GM10266 (cell line): ENCODE data around the gene MFNG.
"Not testable (repeated sequence)": the region's sequence is repeated elsewhere in the genome, so short reads cannot be mapped to it uniquely, and the experiment has no call there.

ENCODE experiments used
- DNase-seq: peaks from one replicate; pipeline ENCODE4 v3.0.0; 2012; ENCODE audit errors: extremely low spot score
- TF ChIP-seq, protein P1 (sequence below): IDR thresholded peaks from 2 replicates; pipeline ENCODE4 v1.5.1; 2012; ENCODE audit warnings: mild to moderate bottlenecking, low read depth; ENCODE audit not compliant: control insufficient read depth, insufficient read depth; ENCODE audit errors: missing control alignments

Gene MFNG, protein sequence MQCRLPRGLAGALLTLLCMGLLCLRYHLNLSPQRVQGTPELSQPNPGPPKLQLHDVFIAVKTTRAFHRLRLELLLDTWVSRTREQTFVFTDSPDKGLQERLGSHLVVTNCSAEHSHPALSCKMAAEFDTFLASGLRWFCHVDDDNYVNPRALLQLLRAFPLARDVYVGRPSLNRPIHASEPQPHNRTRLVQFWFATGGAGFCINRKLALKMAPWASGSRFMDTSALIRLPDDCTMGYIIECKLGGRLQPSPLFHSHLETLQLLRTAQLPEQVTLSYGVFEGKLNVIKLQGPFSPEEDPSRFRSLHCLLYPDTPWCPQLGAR

DNA sequence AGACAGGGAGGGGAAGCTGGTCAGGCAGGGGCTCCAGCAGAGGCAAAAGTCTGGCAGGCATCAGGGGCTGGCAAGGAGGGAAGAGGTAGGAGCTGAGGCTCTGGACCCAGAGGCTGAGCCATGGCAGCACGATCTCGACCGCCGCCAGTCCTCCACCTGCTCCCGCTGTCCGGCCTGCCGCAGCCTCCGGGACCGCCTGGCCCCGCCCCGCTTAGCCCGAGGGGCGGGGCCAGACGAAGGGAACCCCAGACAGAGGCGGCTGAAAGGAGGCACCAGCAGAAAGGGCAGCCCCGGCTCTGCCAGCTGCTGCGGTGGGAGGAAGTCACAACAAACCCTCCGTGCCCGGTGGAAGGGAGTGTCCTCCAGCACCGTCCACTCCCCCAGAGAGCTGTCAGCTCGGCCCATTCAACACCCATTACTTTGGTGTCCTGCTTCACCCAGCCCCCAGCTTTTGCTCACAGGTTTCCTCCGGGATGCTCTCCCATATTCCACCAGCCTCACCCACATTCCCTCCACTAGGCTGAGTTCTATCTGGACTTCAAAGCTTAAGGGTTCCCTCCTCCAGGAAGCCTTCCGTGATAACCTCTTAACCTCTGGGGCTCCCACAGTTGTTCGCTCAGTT lies at the start of gene MFNG:
Gene MFNG, minus strand, starts transcription at position 161 of the 622 bp plus-strand sequence. CDS start 207 bp downstream, outside the sequence.
- TF ChIP-seq, protein P1, sequence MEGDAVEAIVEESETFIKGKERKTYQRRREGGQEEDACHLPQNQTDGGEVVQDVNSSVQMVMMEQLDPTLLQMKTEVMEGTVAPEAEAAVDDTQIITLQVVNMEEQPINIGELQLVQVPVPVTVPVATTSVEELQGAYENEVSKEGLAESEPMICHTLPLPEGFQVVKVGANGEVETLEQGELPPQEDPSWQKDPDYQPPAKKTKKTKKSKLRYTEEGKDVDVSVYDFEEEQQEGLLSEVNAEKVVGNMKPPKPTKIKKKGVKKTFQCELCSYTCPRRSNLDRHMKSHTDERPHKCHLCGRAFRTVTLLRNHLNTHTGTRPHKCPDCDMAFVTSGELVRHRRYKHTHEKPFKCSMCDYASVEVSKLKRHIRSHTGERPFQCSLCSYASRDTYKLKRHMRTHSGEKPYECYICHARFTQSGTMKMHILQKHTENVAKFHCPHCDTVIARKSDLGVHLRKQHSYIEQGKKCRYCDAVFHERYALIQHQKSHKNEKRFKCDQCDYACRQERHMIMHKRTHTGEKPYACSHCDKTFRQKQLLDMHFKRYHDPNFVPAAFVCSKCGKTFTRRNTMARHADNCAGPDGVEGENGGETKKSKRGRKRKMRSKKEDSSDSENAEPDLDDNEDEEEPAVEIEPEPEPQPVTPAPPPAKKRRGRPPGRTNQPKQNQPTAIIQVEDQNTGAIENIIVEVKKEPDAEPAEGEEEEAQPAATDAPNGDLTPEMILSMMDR: peak; percentile 6
- peak; percentile 93 for DNase-seq

DNA sequence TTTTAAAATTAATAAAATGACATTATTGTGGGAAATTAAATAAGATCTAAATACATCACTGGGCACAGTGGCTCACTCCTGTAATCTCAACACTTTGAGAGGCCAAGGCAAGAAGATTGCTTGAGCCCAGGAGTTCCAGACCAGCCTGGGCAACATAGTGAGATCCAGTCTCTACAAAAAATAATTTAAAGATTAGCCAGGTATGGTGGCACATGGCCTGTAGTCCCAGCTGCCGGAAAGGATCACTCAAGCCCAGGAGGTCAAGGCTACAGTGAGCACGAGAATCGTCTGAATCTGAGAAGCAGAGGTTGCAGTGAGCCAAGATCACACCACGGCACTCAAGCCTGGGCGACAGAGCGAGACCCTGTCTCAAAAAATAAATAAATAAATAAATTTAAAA lies 49.0 kb upstream of the MFNG start:
- TF ChIP-seq, protein P1: no peak
- DNase-seq: no peak

DNA sequence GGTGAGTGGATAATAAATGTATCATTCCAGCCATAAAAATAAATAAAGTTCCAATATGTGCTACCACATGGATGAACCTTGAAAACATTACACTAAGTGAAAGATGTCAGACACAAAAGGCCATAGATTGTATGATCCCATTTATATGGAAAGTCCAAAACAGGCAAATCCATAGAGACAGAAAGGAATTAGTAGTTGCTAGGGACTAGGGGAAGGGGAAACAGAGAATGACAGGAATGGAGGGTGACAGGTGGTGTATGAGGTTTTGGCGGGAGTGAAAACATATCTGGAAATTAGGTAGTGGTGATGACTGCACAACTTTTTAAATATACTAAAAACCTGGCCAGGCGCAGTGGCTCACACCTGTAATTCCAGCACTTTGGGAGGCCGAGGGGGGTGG lies 48.3 kb upstream of the MFNG start:
- TF ChIP-seq, protein P1: no peak
- DNase-seq: no peak

DNA sequence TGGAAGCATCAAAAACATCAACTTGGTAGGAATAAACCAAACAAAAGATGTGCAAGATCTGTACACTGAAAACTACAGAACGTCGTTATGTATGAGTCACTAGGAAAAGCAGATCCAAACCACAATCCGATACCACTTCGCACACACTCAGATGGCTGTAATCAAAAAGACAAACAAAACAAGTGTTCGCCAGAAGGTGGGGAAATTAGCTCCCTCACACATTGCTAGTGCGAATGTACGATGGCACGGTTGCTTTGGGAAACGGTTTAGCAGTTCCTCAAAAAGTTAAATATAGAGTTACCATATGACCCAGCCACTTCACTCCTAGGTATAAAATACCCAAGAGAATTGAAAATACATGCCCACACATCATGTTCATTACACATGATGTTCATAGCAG lies 47.8 kb upstream of the MFNG start:
- TF ChIP-seq, protein P1: no peak
- DNase-seq: no peak

DNA sequence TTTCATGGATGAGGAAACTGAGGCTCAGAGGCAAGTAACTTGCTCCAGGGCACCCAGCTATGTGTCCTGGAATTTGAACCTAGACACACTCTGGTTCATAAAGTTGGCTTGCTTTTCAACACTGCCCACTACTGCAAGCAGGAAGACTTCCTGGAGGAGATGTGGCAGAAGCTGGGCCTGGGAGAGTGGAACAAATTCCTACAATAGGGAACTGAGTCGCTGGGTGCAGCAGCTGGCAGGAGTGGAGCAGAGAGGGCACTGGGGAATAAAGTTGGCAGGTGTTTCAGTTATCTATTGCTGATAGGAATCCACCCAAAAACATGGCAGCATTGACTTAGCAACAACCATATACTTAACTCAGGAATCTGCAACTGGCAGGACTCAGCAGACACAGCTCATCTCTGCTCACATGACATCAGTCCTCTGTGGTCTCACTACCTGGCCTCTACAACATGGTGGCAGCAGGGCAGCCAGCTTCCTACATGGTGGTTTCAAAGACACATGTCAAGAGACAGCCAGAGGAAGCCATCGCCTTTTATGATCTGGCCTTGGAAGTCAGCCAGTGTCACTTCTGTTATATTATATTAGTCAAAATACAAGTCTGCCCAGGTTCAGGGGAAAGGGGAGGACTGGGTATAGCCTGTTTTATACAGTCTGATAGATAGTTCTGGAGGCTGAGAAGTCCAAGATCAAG lies 43.6 kb upstream of the MFNG start:
- no peak for DNase-seq
- TF ChIP-seq, protein P1: no peak

DNA sequence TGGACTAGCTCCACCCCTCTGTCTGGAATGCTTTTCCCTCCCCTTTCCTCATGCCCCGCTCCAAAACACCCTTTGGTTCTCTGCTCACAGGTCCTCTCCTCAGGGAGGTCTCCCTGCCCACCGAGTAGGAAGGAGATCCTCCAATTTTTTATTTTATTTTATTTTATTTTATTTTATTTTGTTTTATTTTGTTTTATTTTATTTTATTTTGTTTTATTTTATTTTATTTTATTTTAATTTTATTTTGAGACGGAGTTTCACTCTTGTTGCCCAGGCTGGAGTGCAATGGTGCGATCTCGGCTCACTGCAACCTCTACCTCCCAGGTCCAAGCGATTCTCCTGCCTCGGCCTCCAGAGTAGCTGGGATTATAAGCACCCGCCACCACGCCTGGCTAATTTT lies 41.8 kb upstream of the MFNG start:
- DNase-seq: not testable (repeated sequence)

DNA sequence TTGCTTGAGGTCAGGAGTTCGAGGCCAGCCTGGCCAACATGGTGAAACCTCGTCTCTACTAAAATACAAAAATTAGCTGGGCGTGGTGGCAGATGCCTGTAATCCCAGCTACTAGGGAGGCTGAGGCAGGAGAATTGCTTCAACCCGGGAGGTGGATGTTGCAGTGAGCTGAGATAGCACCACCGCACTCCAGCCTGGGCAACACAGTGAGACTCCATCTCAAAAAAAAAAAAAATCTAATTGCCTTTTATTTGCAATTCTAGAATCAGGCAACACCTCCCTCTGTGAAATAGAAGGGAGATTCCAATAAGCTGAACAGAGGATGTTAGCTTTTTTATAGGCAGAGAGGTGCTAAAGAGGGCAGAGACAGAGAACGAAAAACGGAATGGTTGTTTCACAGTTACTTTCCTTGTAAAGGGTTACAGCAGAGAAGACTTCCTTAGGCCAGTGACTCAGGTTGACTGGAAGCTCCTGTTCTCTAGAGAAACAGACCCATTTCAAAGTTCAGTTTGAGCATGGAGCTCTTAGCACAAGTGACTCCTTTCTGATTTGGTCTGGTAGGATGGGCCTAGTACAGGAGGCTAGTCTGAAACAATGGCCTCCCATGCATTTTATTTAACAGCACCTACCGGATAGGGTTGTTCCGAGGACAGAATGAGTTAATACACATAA lies 41.0 kb upstream of the MFNG start:
- DNase-seq: not testable (repeated sequence)

DNA sequence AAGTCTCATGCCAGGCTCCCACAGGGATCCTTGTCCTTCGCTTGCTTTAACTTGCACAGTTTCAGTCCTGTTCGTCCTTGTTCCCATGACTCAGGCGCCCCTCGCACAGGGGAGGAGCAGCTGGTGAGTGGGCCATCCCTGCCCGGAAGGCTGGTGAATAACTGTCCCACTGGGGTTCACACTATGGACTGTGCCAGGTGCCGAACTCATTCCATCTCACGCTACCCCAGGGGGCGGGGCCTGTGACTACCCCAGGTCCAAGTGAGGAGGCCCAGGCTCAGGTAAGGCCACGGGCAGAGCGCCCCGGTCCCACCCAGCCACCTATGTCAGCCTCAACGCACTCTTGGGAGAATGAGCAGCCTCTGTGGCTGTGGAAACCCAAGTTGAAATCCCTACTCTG lies 40.2 kb upstream of the MFNG start:
- no peak for DNase-seq
- TF ChIP-seq, protein P1: no peak
